ENCODE results near the gene TMPRSS4.

TMPRSS4 gene

DNA sequence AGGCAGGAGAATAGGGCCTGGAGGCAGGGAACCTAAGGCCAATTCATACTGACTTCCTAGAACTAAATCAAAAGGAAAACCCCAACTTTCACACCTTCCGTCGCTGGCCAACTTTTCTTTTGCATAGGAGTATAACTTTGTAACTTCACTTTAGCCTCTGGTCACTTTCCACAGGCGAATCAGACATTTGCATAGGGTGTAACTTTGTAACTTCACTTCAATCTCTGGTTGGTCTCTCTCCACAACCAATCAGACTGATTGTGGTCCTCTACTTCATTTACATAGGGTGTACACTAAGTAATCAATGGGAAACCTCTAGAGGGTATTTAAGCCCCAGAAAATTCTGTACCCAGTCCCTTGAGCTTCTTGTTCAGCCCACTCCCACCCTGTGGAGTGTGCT is 11.5 kb upstream of the TMPRSS4 start:
- H3K9me3 ChIP-seq (ENCODE audit: insufficient read depth, low read depth, low read length): no peaks in the 10 kb centered on the region
- H3K4me3 ChIP-seq (ENCODE audit: low read length, poor library complexity, severe bottlenecking): no peak overlapping the region
- H3K9me2 ChIP-seq (replicated peaks; ENCODE audit: low read depth, low read length): no peaks in the 10 kb centered on the region
- TF ChIP-seq EZH2phosphoT487 (IDR thresholded peaks at IDR 0.05; ENCODE audit: borderline replicate concordance) (no peak), CTCF (conservative IDR thresholded peaks at IDR 0.05; ENCODE audit: low read length) (no peak)
- H2AFZ ChIP-seq (ENCODE audit: low read length): no peak overlapping the region
- H3K4me1 ChIP-seq (ENCODE audit: insufficient read depth, low read length, poor library complexity, severe bottlenecking): no peaks in the 10 kb centered on the region
- H3K36me3 ChIP-seq (ENCODE audit: insufficient read depth, low read length): no peaks in the 10 kb centered on the region
- H3K27me3 ChIP-seq (ENCODE audit: insufficient read depth, low read length, poor library complexity, severe bottlenecking): no peaks in the 10 kb centered on the region
- no peak overlapping the region for H3K4me2 ChIP-seq (ENCODE audit: low read depth, low read length, poor library complexity, severe bottlenecking)
- no peak overlapping the region for H3K9ac ChIP-seq (ENCODE audit: low read depth, low read length, poor library complexity, severe bottlenecking)
- no peaks in the 10 kb centered on the region for H3F3A ChIP-seq (ENCODE audit: low read depth)
- H4K20me1 ChIP-seq (ENCODE audit: insufficient read depth, low read length, poor library complexity, severe bottlenecking): no peaks in the 10 kb centered on the region
- H3K79me2 ChIP-seq (ENCODE audit: insufficient read depth, low read length): no peaks in the 10 kb centered on the region

DNA sequence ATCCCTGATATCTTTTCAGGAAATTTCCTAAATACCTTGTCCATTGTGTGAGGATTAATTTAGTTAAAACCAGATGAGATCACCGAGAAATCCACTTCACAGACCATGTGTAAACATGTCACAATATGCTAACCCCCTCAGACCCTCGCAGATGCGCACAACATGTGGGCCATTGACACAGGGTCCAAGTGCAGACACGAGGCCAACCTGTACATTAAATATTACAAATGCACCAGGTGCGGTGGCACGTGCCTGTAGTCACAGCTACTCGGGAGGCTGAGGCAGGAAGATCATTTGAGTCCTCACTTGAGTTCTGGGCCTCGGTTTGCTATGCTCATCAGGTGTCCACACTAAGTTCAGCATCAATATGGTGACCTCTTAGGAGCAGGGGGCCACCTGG is 9.9 kb upstream of the TMPRSS4 start:
- Histone ChIP-seq H3F3A (ENCODE audit: low read depth) (no peaks in the 10 kb centered on the region), H3K9me2 (replicated peaks; ENCODE audit: low read depth, low read length) (no peaks in the 10 kb centered on the region), H3K9ac (ENCODE audit: low read depth, low read length, poor library complexity, severe bottlenecking) (no peak overlapping the region), H2AFZ (ENCODE audit: low read length) (no peak overlapping the region), H3K4me3 (ENCODE audit: low read length, poor library complexity, severe bottlenecking) (no peak overlapping the region), H3K36me3 (ENCODE audit: insufficient read depth, low read length) (no peaks in the 10 kb centered on the region), H3K27me3 (ENCODE audit: insufficient read depth, low read length, poor library complexity, severe bottlenecking) (no peaks in the 10 kb centered on the region), H3K4me2 (ENCODE audit: low read depth, low read length, poor library complexity, severe bottlenecking) (no peak overlapping the region), H4K20me1 (ENCODE audit: insufficient read depth, low read length, poor library complexity, severe bottlenecking) (no peaks in the 10 kb centered on the region), H3K79me2 (ENCODE audit: insufficient read depth, low read length) (no peaks in the 10 kb centered on the region), H3K4me1 (ENCODE audit: insufficient read depth, low read length, poor library complexity, severe bottlenecking) (peaks cover 3% of the 10 kb centered on the region), H3K9me3 (ENCODE audit: insufficient read depth, low read depth, low read length) (no peaks in the 10 kb centered on the region)
- TF ChIP-seq EZH2phosphoT487 (IDR thresholded peaks at IDR 0.05; ENCODE audit: borderline replicate concordance) (no peak), CTCF (conservative IDR thresholded peaks at IDR 0.05; ENCODE audit: low read length) (no peak)

DNA sequence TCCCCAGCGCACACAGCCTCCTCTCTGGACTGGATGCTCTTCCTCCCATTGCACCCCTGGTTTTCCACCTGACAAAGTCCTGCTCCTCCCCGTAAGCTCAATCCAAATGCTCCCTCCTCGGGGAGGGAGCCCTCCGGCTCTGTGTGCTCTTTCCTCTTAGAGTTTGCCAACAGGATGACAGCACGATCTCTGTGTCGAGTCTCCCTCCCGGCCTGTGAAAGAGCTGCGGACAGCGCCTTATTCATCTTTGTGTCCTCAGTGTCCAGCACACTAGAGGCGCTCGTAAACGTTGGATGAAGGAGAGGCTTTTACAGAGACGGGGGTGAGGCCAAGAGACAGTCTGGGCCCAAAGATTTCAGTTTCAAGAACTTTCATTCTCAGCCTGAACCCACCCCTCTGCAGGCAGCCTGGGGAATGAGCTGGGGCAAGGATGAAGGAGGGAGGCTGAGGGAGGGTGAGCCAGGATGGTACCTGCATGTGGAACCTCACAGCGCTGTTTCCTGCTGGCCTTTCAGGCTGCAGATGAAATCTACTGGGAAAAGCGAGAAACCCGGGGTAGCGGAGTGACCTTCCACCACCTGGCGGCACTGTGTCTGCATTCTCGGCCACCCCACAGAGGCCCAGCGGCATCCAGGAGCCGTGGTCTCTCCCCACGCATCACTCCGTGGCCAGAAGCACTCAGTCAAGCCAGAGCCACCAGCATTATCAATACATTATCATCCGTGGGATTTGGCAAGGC is 8.5 kb upstream of the TMPRSS4 start:
- no peak overlapping the region for H3K4me3 ChIP-seq (ENCODE audit: low read length, poor library complexity, severe bottlenecking)
- no peak overlapping the region for H3K4me2 ChIP-seq (ENCODE audit: low read depth, low read length, poor library complexity, severe bottlenecking)
- H3F3A ChIP-seq (ENCODE audit: low read depth): no peaks in the 10 kb centered on the region
- H3K9ac ChIP-seq (ENCODE audit: low read depth, low read length, poor library complexity, severe bottlenecking): no peak overlapping the region
- H3K79me2 ChIP-seq (ENCODE audit: insufficient read depth, low read length): no peaks in the 10 kb centered on the region
- no peaks in the 10 kb centered on the region for H3K27me3 ChIP-seq (ENCODE audit: insufficient read depth, low read length, poor library complexity, severe bottlenecking)
- no peaks in the 10 kb centered on the region for H3K9me3 ChIP-seq (ENCODE audit: insufficient read depth, low read depth, low read length)
- H2AFZ ChIP-seq (ENCODE audit: low read length): no peak overlapping the region
- peaks cover 3% of the 10 kb centered on the region for H3K4me1 ChIP-seq (ENCODE audit: insufficient read depth, low read length, poor library complexity, severe bottlenecking)
- H4K20me1 ChIP-seq (ENCODE audit: insufficient read depth, low read length, poor library complexity, severe bottlenecking): no peaks in the 10 kb centered on the region
- no peaks in the 10 kb centered on the region for H3K36me3 ChIP-seq (ENCODE audit: insufficient read depth, low read length)
- TF ChIP-seq EZH2phosphoT487 (IDR thresholded peaks at IDR 0.05; ENCODE audit: borderline replicate concordance) (no peak), CTCF (conservative IDR thresholded peaks at IDR 0.05; ENCODE audit: low read length) (no peak)
- H3K9me2 ChIP-seq (replicated peaks; ENCODE audit: low read depth, low read length): no peaks in the 10 kb centered on the region
